ENCODE results near the gene ACSL1.

DNA sequence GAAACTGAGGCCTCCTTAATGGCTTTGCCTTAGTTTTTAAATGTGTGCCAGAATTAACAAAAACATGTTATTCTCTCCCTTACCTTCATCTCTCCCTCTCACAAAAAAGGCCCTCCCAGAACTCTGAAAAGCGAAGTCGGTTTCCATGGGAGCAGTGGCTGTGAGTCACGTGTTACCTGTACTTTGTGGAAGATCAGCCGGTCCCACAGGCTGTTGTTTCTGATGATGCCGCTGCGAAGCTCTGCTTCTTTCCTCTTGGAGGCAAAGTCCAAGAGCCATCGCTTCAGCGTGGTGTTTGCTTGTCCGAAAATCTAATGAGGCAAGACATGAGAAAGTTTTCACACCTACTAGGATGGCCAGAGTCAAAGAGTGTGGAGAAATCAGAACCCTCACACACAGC lies 59.3 kb downstream of the ACSL1 start:
- TF ChIP-seq CTCF (IDR thresholded peaks at IDR 0.05) (no peak), EP300 (IDR thresholded peaks at IDR 0.05) (no peak), POLR2A (IDR thresholded peaks at IDR 0.05) (no peak), POLR2AphosphoS5 (IDR thresholded peaks at IDR 0.05) (no peak)
